Activated CD8-positive, alpha-beta memory T cell treated with anti-CD3 and anti-CD28 coated beads for 24 hours (primary cell): ENCODE measurements around the gene OPCML.

ENCODE experiments used
- DNase-seq: peaks from one replicate; pipeline ENCODE4 v3.0.0-alpha.2; 2020

Gene OPCML

DNA sequence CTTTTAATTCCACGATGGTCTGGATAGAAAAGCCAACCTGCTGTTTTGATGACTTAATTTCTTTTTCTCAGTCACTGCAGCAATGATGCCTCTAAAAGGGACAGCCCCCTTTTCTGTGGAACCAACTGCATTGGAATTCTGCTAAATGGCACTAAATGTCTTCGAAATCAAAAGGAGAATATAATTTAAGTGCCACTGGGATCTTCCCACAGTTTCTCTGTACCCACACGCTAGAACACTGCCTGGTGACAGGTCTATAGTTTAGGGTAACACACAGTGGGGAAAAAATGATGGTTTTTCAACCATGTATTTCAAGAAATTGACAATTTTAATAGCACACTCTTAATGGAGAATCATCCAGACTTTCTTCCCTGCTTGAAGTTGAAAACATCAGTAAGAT, 182.3 kb downstream of the OPCML start:
- DNase-seq: no peak

DNA sequence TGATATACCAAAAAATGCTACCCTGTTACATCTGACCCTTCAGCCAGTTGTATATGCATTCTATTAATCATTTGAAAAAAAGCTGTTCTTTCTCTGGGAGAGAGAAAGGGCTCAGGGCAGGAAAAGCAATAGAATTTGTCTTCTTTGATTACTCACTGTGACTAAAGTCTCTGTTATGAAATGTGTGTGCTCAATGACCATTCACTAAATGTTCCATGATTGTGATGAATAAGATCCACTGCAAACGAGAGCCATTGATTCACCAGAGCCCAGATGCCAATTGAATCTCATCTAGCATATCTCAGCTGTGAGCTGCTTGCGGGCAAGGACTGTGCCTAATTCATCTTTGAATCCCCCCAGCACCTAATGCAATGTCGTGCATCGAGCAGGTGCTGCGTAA, 184.3 kb downstream of the OPCML start:
- no peak for DNase-seq

DNA sequence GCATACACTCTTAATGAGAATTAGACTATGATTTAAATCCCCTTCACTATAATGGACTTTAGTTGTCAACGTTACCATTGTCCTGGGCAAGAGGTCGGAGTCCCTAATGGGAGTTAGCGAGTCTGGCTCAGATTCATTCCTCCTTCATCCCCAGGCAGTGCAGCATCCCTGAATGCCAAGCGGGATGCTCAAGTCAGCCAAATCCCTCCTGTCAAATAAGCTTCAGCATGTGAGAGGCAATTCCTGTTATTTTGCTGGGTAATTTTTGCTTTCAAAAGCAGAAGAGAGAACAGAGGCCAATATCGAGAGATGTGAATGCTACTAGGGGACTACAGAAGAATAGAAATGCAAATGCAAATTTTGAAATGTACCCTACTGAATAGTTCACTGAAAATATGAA, 186.2 kb downstream of the OPCML start:
- no peak for DNase-seq

DNA sequence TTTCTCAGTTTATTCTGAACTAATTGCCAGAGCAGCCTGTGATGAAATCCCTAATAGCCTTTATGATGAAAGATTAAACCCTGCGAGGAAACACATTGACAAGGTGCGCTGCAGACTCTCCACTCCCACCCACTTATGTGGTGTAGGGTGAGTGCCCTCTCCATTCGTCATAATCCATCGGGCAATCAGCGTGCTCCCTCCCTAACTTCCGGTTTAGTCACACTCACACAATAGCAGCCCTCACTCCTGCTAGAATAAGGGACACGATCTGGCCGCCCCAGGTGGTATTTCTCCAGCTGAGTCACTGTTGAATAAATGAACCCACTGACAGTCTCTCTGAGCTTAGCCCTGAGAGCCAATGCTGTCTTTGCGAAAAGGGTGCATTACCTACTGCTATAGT, 188.3 kb downstream of the OPCML start:
- DNase-seq: no peak

DNA sequence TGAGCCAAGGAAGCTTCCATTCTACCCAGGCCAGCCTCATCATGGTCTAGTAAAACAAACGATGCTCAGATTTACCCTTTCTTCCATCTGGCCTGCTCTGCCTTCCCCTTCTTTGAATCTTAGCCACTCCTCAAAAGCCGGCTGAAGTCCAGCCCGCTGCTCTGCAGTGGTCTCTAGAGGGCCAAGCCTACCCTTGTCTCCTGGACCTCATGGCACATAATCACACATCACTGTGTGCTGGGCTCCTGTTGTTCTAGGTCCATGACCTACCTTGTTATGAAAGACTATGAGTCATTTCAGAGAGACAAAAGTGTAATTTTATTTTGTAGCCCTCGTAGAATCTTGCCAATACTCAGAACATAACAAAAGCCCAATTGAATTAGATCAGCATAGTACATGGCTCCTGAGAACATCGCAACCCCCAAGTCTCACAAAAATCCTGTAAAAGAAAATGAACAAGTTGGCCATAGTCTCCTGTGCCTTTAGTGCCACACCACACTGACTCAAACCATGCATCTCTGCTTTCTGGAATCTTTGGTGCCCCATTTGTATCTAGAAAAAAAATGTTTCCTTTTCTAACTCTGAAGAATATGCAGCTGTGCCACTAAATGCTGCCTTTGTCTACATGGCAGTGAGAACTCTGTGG, 192.7 kb downstream of the OPCML start:
- DNase-seq: no peak

DNA sequence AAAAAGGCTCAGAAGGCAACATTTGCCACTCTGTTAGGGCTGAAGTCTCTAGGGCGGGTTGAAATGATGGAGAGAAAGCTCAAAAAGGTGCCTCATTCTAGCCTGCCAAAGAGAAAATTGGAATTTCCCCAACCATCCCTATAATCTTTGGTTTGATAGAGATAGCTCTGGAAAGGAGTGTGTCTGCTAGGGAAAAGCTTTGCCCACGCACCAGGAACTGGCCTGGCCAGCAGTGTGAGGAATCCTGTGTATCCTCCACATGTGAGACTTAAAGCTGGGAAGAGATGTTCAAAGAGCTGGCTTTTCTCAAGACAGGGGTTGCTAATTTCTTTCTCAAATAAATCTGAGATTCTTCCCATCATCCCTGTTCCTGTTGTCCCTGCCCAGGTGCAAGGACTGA, 193.7 kb downstream of the OPCML start:
- DNase-seq: no peak

DNA sequence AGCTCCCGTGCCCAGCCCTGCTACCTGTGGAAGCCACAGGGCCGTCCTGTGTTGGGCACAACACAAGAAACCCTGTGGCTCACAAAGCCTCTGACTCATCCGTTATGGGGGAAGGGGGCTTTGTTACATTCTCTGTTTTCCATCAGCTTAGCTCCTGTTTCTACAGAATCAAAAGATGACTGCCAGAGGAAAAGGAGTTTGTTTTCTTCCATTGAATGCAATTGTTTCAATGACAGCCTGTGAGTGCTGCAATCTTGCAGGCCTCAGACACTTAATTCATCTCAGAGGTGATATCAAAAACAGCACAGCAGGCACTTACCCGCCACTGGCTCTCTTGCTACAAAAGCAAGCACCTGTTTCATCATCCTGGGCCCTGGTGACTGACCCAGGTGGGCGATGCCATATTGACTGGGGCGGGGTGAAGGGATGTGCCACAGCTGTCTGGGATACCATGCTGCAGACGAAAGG, 194.3 kb downstream of the OPCML start:
- DNase-seq: no peak

DNA sequence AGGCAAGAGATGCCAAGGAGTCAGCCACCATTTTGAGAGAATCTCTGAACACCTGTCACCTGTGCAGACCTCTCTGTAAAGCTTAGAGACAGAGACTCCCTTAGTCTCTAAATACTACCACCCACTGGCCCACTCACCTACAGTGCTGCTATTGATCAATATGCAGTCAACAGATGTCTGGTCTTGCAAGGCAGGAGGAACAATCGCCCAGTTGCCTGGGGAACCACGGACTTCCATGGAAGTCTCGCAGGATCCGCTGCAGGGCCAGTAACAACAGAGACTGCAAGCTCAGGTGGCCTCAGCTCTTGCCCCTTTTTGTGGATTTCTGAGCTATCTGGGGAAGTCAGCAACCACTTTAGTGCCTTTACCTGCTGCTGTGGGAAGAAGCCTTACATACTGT, 195.1 kb downstream of the OPCML start:
- no peak for DNase-seq

DNA sequence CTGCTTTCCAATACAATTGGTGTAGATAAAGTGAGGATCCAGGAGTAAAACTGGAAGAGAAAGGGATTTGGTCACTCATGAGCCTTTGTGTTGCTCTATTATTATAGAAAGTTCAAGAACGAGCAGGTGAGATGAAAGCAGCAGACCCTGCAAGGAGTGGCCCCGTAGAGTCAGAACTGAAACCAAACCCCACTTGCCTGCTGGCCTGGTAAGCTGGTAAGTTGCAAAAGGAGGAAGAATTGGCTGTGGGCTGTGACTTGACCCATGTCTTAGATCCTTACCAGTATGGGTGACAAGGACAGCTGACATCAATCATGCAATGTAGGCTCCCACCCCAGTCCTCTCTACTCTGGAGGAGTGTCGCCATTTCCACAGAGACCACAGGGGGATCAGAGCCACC, 201.3 kb downstream of the OPCML start:
- DNase-seq: no peak

DNA sequence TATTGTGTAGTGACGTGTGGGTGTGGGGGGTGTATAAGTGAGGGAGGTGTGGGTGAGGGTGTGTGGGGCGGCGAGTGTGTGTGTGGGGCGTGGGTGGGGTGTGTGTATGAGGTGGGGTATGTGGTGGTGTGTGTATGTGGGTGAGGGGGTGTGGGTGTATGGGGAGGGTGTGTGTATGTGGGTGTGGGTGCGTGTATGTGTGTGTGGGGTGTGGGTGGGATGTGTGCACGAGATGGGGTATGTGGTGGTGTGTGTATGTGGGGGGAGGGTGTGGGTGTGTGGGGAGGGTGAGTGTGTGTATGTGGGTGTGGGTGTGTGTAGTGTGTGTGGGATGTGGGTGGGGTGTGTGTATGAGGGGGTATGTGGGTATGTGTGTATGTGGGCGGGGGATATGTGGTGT, 205.5 kb downstream of the OPCML start:
- DNase-seq: no peak

DNA sequence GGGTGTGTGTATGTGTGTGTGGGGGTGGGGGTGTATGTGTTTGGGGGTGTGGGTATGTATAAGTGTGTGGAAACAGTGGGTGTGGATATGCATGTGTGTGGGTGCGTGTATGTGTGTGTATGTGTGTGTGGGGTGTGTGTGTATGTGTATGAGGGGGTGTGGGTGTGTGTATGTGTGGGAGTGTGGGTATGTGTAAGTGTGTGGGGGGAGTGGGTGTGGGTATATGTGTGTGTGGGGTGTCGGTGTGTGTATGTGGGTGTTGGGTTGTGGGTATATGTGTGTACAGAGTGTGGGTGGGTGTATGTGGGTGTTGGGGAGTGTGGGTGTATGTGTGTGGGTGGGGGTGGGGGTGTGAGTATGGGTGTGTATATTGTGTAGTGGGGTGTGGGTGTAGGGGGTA, 206.0 kb downstream of the OPCML start:
- DNase-seq: no peak

DNA sequence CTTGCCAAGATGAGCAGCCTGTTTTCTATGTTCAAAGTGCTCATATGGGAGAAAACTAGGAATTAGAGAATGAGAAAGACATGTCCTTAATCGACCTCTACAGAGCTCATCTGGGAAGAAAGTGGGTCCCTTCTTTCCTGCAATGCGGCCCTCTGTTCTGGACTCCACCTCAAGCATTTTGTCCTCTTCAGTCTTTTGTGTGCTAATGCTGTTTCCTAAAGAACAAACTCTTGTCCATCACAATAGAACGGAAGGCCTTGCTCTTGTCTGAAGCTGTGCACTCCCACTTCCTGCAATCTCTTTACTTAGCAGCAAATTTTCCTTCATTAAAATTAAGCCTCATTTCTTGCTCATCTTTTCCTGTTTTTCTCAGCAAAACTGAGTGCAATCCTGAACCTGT, 206.6 kb downstream of the OPCML start:
- no peak for DNase-seq

DNA sequence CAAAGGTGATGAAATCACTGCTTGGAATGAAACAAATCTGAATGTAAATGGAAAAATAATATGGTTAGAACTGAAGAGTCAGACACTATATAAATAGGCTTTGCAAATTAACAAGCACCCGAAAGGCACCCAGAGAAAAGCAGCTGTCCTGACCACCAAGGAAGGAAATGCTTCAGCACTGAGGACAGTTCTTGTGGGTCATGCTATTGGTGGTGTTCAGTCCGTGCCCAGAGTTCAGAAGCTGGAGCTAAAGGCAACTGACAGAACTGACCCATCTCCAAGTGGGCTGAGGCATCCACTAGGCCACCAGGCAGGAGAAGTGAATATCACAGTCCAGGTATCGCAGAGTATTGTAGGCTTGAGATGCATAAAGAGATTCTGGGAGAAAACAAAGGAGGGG, 208.9 kb downstream of the OPCML start:
- DNase-seq: no peak

DNA sequence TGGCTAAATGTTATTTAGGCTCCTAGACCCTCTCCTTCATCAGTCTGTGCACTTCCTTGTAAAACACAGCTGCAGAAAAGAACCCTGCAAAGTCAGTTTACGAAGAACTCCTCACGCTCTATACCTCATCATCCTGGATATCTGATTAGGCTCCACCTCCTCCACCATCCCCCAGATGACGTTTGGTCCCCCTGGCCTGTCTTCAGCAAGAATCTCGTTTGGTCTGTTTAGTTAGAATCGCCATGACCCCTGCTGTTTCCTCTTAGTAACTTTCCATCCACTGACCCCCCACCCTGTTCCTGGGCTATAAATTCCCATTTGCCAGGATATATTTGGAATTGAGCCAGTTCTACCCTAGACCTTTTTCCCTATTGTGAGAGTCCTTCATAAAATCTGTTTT, 214.1 kb downstream of the OPCML start:
- DNase-seq: no peak

DNA sequence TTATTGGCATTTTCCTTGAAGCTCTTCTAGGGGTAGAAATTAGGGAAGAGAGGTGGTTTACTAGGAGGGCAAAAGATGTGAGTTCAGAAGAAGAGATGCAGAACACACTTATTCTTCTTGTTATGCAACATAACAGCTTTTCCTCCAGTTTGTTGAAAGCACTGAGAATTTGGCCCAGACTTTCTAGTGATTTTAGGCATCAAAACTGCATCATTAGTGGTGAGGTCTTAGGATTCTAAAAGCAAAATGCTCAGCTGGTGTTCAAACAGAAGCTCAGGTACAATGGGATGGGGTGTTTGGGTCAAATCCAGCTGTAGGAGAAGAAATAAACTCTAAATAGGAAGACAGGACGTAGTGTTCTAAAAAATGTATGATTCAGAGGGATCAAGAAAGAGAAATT, 221.1 kb downstream of the OPCML start:
- no peak for DNase-seq

DNA sequence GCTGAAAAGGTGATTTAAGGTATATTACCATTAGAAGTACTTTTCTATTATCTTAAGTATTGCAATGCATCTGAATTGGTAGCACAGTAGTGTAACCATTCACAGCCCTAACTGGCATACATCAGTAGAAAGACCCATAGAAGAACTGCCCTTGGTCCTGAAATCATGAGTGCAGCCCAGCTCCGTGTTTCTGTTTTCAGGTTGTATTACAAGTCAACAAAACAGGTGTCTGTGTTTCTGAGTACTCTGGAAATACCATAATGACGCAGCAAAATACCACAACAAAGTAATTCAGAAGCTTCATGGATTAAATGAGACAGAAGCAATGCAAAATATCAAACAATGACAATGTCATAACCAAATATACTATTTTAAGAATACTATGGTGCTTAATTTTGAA, 226.3 kb downstream of the OPCML start:
- no peak for DNase-seq

DNA sequence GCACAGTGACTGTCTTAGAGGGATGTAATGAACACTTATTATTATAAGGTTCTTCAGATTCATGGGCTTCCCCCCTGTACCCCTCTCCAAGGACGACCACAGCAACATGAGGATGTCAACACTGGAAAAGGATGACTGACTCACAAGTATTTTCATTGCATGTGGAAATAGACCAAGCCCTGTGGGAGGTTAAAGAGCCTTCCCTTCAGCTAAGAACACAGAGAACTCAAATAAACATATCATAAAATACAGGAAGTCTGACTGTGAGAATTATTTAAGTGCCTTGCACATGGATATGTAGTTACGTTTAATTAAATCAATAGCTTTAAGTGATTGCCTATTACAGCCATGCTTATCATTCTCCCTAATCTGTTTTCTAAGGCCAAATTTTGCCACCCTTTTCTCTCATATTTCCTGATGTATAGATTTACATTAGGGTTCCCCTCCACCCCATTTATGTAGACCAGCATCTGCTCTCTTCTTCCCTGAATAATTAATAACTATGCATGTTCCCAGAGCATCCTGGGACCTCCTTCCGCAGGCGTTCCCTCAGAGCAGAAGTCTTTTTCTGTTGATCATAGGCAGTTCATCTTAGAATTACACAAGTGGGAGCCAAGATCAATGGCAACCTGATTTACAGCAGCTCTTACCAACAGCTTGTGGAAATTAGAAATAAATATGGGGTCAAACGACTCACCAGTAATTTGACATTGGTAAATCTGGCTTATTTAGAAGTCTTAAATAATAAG, 226.9 kb downstream of the OPCML start:
- no peak for DNase-seq

DNA sequence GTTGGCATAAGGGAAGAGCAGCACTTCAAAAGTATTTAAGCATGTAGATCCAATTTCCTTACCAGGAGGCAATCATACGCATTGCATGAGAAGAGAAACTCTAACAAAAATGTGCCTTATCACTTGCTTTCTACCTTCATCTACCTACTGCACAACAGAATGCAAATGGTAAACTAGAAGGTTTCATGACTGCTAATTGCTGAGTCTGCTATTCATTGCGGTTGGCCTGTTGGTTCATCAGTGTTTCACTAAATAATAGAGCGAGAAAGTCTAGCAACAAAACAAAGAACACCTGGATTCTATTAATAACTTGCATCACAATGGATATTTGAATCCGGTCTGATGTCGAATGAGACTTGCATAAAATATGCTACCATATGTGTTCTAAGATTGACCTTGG, 229.0 kb downstream of the OPCML start:
- DNase-seq: no peak

DNA sequence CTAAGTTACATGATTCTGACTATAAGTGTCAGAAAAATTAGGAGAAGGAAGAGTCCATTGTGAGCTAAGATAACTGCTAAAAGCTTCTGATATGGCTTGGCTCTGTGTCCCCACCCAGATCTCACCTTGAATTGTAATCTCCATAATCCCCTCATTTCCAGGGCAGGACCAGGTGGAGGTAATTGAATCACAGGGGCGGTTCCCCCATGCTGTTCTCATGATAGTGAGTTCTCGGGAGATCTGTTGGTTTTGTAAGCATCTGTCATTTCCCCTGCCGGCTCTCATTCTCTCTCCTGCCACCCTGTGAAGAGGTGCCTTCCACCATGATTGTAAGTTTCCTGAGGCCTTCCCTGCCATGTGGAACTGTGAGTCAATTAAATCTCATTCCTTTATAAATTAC, 230.2 kb downstream of the OPCML start:
- DNase-seq: no peak

DNA sequence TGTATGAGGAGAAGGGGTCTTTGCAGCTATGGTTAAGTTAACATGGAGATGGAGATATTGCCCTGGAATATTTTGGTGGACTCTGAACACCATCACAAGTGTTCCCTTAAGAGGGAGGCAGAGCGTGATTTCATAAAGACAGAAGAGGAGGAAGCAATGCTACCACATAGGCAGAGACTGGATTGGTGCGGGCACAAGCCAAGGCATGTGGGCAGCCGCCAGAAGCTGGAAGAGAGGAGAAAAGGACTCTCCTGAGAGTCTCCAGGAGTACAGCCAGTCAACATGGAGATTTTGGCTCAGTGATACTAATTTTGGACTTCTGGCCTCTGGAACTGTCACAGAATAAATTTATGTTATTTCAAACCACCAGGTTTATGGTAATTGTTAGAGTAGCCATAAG, 231.6 kb downstream of the OPCML start:
- DNase-seq: no peak

DNA sequence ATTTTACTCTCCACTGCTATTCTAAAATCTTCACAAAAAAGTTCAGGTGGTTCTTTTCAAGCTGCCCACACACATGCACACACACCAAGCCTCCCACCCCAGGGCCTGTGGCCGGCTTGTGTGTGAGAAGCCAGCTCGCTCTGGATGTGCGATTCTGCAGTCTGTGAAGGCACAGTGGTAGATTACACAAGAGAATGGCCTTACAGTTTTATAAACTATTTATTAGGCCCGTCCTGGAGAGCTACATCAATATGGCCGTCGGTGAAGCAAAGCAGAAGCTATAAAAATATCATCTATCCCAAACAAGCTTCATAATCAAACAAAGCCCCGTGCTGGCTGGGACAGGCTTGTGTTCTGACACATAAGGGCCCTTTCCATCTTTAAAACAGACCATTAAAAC, 240.5 kb downstream of the OPCML start:
- no peak for DNase-seq

DNA sequence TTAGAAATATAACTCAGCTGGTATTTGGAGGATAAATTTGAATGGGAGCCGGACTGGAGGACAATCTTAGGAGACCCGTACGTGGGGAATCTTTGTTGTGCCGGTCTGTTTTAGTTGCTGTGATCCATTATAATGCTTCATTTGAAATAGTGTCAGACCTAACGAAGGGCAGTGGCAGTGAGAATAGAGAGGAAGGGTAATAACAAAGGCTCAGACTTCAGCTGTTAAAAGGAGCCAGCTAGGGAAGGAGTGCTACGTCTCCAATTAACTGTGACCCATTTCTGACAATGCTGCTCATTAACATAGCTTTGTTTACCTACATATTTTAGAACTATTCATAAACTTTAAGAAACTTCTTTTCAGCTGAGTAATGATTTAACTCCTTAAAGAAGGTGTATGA, 246.9 kb downstream of the OPCML start:
- DNase-seq: no peak

DNA sequence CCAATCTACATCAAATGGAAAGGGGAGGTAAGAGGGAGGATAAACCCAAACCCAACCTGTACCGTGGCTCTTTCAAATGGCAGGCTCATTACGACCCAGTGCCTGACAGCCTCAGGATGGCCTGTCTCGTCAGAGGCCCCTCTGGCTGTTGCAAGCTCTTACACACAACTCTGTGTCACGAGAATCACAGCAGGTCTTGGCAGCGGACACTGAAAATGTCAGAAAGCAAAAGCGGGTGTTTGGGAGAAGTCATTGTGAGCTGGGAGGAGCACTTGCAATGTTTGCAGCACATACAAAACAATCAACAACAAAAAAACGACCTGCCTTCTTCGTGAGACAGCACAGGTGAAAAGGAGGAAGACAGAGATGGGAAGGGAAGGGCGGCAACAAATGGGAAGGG, 248.1 kb downstream of the OPCML start:
- DNase-seq: no peak

DNA sequence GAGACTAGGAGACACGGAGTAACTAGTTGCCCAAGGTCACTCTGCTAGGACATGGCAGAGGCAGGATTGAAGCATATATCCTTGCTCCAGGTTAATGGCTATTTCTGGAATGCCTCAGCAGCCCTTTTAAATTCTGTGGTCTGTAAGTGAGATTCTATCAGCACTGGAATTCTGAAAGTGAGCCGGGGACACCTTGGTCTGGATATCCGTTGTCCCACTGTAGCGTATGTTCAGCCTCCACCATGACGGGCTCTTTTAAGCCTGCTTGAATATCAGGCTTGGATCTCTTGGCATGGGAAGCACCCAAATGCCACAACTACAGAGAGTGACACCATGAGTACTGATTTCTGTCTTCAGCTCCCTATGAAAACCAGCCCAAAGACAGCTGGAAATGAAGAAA, 254.4 kb downstream of the OPCML start:
- DNase-seq: no peak
